Measurements from ENCODE around the gene MAPK1. TPM values are rescaled to one million over a fixed set of nuclear protein-coding genes. Genes with fewer than 3 reads are reported as not detected.
A peak's percentile ranks its signal among the peaks of the same experiment; 100 is the strongest.
"Not testable (repeated sequence)": the region's sequence is repeated elsewhere in the genome, so short reads cannot be mapped to it uniquely, and the experiment has no call there.

Gene MAPK1
- total RNA-seq, 1 donor from 2014 or later, result 101 TPM

- peaks cover 28% of the 10 kb centered on the region for H3K4me1 Mint-ChIP-seq
- H3K36me3 Mint-ChIP-seq (ENCODE audit: low read depth), result peaks cover 2% of the 10 kb centered on the region
- intact Hi-C loops (cut with micrococcal nuclease), result no loop called here
- no peak for DNase-seq
- H3K27me3 Mint-ChIP-seq, result no peaks in the 10 kb centered on the region
- peak overlapping the region; percentile 1 for H3K27ac Mint-ChIP-seq
- H3K4me3 Mint-ChIP-seq, result no peak overlapping the region
- no peaks in the 10 kb centered on the region for H3K9me3 Mint-ChIP-seq
Measured at GRCh38 chr22:21828268-21828638, 39.2 kb downstream of the MAPK1 start.

GRCh38 chr22:21827628-21828267 lies 39.7 kb downstream of the MAPK1 start:
- DNase-seq, result no peak
- intact Hi-C loops (cut with micrococcal nuclease), result no loop called here
- H3K4me3 Mint-ChIP-seq, result no peak overlapping the region
- no peaks in the 10 kb centered on the region for H3K27me3 Mint-ChIP-seq
- peak overlapping the region; percentile 1 for H3K27ac Mint-ChIP-seq
- peaks cover 26% of the 10 kb centered on the region for H3K4me1 Mint-ChIP-seq
- H3K9me3 Mint-ChIP-seq, result no peaks in the 10 kb centered on the region
- peaks cover 2% of the 10 kb centered on the region for H3K36me3 Mint-ChIP-seq (ENCODE audit: low read depth)

DNA sequence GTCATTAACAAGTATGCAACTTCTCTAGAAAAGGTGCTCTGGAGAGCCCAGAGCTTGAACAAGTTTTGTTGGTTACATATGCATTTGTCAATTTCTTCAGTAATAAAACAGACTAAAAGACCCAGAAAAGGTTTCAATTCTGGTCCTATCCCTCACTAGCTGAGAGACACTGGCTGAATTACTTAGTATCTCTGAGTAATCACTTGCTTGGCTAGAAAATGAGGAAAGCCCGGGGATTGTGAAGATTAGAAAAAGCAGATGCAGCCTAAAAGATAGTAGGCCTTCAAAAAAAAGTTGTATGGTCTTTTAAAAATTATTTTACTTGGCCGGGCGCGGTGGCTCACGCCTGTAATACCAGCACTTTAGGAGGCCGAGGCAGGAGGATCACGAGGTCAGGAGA lies 41.2 kb downstream of the MAPK1 start:
- Mint-ChIP-seq H3K9me3 (no peaks in the 10 kb centered on the region), H3K36me3 (ENCODE audit: low read depth) (peaks cover 3% of the 10 kb centered on the region), H3K27ac (no peak overlapping the region), H3K27me3 (no peaks in the 10 kb centered on the region), H3K4me3 (no peak overlapping the region), H3K4me1 (peaks cover 25% of the 10 kb centered on the region)
- intact Hi-C loops (cut with micrococcal nuclease), result no loop called here
- no peak for DNase-seq

DNA sequence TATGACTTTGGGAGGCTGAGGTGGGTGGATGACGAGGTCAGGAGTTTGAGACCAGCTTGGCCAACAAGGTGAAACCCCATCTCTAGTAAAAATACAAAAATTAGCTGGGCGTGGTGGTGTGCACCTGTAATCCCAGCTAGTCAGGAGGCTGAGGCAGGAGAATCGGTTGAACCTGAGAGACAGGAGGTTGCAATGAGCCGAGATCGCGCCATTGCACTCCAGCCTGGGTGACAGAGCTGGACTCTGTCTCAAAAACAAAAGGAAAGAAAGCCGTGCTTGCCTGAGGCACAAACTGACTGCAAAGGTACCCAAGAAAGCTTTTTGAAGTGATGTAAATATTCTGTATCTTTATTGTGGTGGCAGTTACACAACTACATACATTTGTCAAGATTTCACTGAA lies 42.5 kb downstream of the MAPK1 start:
- intact Hi-C loops (cut with micrococcal nuclease), result not testable (repeated sequence)

DNA sequence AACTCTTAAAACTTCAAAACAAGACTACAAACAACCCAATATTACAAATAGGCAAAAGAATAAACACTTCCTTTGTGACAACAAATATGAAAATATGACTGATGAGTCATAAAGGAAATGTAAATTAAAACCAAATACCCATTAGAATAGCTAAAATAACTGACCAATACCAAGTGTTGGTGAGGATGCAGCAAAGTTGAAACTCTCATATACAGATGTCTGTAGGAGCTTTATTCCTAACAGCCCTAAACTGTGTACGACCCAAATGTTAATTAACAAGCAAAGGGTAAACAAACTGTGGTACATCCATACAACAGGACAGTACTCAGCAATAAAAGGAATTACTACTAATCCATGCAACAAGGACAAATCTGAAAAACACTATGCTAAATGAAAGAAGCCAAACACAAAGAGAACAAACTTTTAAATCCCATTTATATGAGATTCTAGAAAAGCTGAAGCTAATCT lies 43.0 kb downstream of the MAPK1 start:
- Mint-ChIP-seq H3K4me3 (no peak overlapping the region), H3K9me3 (no peaks in the 10 kb centered on the region), H3K27me3 (no peaks in the 10 kb centered on the region), H3K4me1 (peaks cover 25% of the 10 kb centered on the region), H3K27ac (no peak overlapping the region), H3K36me3 (ENCODE audit: low read depth) (peaks cover 3% of the 10 kb centered on the region)
- DNase-seq, result no peak
- intact Hi-C loops (cut with micrococcal nuclease), result no loop called here

More for the DNA sequence above, 42.5 kb downstream of the MAPK1 start:
- H3K27ac Mint-ChIP-seq; H3K27me3 Mint-ChIP-seq; H3K4me3 Mint-ChIP-seq; DNase-seq; H3K36me3 Mint-ChIP-seq (ENCODE audit: low read depth); H3K9me3 Mint-ChIP-seq: not testable (repeated sequence)
- H3K4me1 Mint-ChIP-seq, result peaks cover 28% of the 10 kb centered on the region

GRCh38 chr22:21823740-21824444 lies 43.6 kb downstream of the MAPK1 start:
- peaks cover 3% of the 10 kb centered on the region for H3K36me3 Mint-ChIP-seq (ENCODE audit: low read depth)
- no peak overlapping the region for H3K27ac Mint-ChIP-seq
- peaks cover 27% of the 10 kb centered on the region for H3K4me1 Mint-ChIP-seq
- no peaks in the 10 kb centered on the region for H3K27me3 Mint-ChIP-seq
- no peak for DNase-seq
- no peak overlapping the region for H3K4me3 Mint-ChIP-seq
- H3K9me3 Mint-ChIP-seq, result no peaks in the 10 kb centered on the region
- intact Hi-C loops (cut with micrococcal nuclease), result no loop called here

- Mint-ChIP-seq H3K4me1 (peaks cover 41% of the 10 kb centered on the region), H3K9me3 (no peaks in the 10 kb centered on the region), H3K4me3 (no peak overlapping the region), H3K27me3 (no peaks in the 10 kb centered on the region), H3K27ac (no peak overlapping the region), H3K36me3 (ENCODE audit: low read depth) (peaks cover 10% of the 10 kb centered on the region)
- DNase-seq, result no peak
- intact Hi-C loops (cut with micrococcal nuclease), result no loop called here
Measured at GRCh38 chr22:21819183-21819770, 48.2 kb downstream of the MAPK1 start.

DNA sequence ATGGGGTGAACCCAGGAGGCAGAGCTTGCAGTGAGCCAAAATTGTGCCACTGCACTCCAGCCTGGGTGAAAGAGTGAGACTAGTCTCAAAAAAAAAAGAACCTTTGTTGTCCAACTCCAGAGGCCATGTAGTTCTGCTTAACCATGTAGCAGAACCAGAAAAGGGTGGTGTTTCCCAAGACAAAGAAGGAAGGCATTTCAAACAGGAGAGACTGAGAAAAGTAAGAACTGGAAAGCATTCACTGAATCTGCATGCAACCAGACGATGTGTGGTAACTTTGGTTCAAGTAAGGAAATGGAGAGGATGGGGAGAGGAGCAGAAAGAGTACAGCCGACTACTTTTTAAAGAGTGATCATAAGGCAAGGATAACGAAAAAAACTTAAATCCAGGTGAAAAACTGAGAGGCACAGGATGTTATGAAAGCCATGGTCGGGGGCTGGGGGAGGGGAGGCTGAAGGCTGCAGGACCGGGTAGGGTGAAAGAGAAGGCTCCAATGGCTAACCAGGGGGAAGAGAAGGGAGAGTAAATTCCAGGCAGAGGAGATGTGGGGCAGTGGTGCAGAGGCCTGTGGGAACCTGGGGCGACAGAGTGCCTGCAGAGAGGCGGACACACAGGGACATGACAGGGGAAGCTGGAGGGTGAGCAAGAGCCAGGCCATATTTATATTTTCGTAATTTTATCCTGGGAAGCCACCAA lies 48.8 kb downstream of the MAPK1 start:
- intact Hi-C loops (cut with micrococcal nuclease), result no loop called here
- Mint-ChIP-seq H3K27ac (peak overlapping the region; percentile 93), H3K27me3 (no peaks in the 10 kb centered on the region), H3K36me3 (ENCODE audit: low read depth) (peaks cover 13% of the 10 kb centered on the region), H3K4me1 (peaks cover 41% of the 10 kb centered on the region), H3K9me3 (no peaks in the 10 kb centered on the region), H3K4me3 (no peak overlapping the region)
- no peak for DNase-seq

- Mint-ChIP-seq H3K27ac (peak overlapping the region; percentile 93), H3K4me1 (peaks cover 40% of the 10 kb centered on the region), H3K4me3 (peak overlapping the region; percentile 77), H3K36me3 (ENCODE audit: low read depth) (peaks cover 15% of the 10 kb centered on the region)
- intact Hi-C loops (cut with micrococcal nuclease), result loop anchor here (2.0 kb wide), 2 partner anchors 27 to 51 kb away; no protein-coding TSS in a partner anchor
- H3K9me3 Mint-ChIP-seq, DNase-seq, H3K27me3 Mint-ChIP-seq: not testable (repeated sequence)
Measured at GRCh38 chr22:21817497-21817853, 50.0 kb downstream of the MAPK1 start.

DNA sequence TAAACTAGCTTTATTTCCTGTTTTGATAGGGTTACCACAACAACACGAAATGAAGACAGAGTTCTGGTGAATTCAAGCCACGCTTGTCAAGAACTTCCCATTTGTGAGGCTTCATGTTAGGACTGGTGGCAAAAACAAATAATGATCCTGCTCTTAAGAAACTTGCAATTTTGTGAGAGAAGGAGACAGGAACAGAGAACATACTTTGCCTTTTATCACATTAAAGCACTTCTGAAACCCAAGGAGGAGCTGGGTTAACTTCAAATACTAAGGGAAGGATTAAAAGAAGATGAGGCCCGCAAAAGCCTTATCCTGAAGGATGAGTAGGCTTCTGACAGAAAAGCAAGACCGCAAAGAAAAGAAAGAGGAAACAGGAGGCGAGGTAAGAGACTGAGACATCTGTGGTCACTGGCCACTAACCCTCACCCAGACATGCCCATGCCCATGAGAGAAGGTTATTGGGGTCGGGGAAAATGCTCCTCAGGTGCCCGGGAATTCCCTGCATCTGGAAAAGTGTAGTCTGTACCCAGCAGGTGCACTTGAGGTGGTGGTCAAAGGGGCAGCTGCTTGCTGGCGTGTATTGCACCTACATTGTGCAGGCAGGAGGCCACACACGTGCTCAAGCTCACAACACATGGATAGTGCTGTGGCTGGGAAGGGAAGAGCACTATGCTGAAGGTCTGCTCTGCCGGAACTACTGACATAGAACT lies 50.5 kb downstream of the MAPK1 start:
- DNase-seq, result peak; percentile 87
- H3K4me1 Mint-ChIP-seq, result peaks cover 40% of the 10 kb centered on the region

DNA sequence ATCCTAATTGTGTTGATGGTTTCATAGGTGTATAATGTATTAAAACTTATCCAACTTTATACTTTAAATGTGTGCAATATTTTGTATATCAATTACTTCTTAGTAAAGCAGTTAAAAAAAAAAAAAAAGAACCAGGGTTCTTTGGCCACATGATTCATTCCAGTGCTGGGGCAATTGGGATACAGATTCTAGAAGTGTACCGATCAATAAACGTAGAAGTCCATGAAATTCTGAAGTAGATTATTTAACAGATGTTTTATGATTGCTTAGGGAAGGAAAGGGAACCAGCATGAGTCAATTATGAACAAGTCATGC lies 51.0 kb downstream of the MAPK1 start:
- no peaks in the 10 kb centered on the region for H3K27me3 Mint-ChIP-seq
- DNase-seq, result no peak
- peak overlapping the region; percentile 93 for H3K27ac Mint-ChIP-seq
- peaks cover 16% of the 10 kb centered on the region for H3K36me3 Mint-ChIP-seq (ENCODE audit: low read depth)
- H3K9me3 Mint-ChIP-seq, result no peaks in the 10 kb centered on the region
- peak overlapping the region; percentile 77 for H3K4me3 Mint-ChIP-seq
- intact Hi-C loops (cut with micrococcal nuclease), result loop anchor here (1.0 to 2.0 kb wide), 5 partner anchors 26 to 81 kb away; partner anchors contain the start of gene YPEL1
- H3K4me1 Mint-ChIP-seq, result peaks cover 40% of the 10 kb centered on the region

More for the DNA sequence above, 50.5 kb downstream of the MAPK1 start:
- intact Hi-C loops (cut with micrococcal nuclease), result loop anchor here (1.0 to 2.0 kb wide), 5 partner anchors 26 to 82 kb away; partner anchors contain the start of gene YPEL1
- Mint-ChIP-seq H3K27ac (peak overlapping the region; percentile 93), H3K27me3 (no peaks in the 10 kb centered on the region), H3K4me3 (peak overlapping the region; percentile 77), H3K36me3 (ENCODE audit: low read depth) (peaks cover 15% of the 10 kb centered on the region), H3K9me3 (no peaks in the 10 kb centered on the region)

GRCh38 chr22:21815958-21816357 lies 51.5 kb downstream of the MAPK1 start:
- Mint-ChIP-seq H3K4me1 (peaks cover 40% of the 10 kb centered on the region), H3K4me3 (peak overlapping the region; percentile 48), H3K9me3 (no peaks in the 10 kb centered on the region), H3K27me3 (no peaks in the 10 kb centered on the region), H3K36me3 (ENCODE audit: low read depth) (peaks cover 14% of the 10 kb centered on the region), H3K27ac (peak overlapping the region; percentile 93)
- intact Hi-C loops (cut with micrococcal nuclease), result loop anchor here (1.0 to 2.0 kb wide), 5 partner anchors 25 to 81 kb away; partner anchors contain the start of gene YPEL1
- no peak for DNase-seq

- H3K4me3 Mint-ChIP-seq, result no peak overlapping the region
- intact Hi-C loops (cut with micrococcal nuclease), result no loop called here
- DNase-seq, result no peak
- H3K9me3 Mint-ChIP-seq, result no peaks in the 10 kb centered on the region
- H3K4me1 Mint-ChIP-seq, result peaks cover 40% of the 10 kb centered on the region
- H3K27ac Mint-ChIP-seq, result no peak overlapping the region
- H3K36me3 Mint-ChIP-seq (ENCODE audit: low read depth), result peaks cover 14% of the 10 kb centered on the region
- H3K27me3 Mint-ChIP-seq, result no peaks in the 10 kb centered on the region
Measured at GRCh38 chr22:21815357-21815756, 52.1 kb downstream of the MAPK1 start.

Data from activated CD4-positive, alpha-beta T cell treated with anti-CD3 and anti-CD28 coated beads, Interleukin-2, amount 10 ng/mL, durations not matched to agents 24 days and 14 days (primary cell).